ENCODE results near the gene TMEM258.

TMEM258 gene

GRCh38 chr11:61832754-61833153 lies 40.4 kb upstream of the TMEM258 start:
- TF ChIP-seq FOXK2 (IDR thresholded peaks at IDR 0.05) (no peak), FOXA1 (IDR thresholded peaks at IDR 0.05) (no peak), HDGF (IDR thresholded peaks at IDR 0.05; ENCODE audit: borderline replicate concordance) (no peak), ARNT (IDR thresholded peaks at IDR 0.05) (no peak), NFRKB (IDR thresholded peaks at IDR 0.05) (no peak), TARDBP (IDR thresholded peaks at IDR 0.05) (no peak), L3MBTL2 (conservative IDR thresholded peaks at IDR 0.05) (no peak), LEF1 (IDR thresholded peaks at IDR 0.05; ENCODE audit: borderline replicate concordance) (no peak), SP1 (IDR thresholded peaks at IDR 0.05) (no peak), BHLHE40 (IDR thresholded peaks at IDR 0.05; ENCODE audit: borderline replicate concordance) (no peak)
- TF ChIP-seq, protein P1, sequence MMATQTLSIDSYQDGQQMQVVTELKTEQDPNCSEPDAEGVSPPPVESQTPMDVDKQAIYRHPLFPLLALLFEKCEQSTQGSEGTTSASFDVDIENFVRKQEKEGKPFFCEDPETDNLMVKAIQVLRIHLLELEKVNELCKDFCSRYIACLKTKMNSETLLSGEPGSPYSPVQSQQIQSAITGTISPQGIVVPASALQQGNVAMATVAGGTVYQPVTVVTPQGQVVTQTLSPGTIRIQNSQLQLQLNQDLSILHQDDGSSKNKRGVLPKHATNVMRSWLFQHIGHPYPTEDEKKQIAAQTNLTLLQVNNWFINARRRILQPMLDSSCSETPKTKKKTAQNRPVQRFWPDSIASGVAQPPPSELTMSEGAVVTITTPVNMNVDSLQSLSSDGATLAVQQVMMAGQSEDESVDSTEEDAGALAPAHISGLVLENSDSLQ (IDR thresholded peaks at IDR 0.05) = no peak
- DNase-seq (ENCODE audit: extremely low spot score) = no peak
- ChIA-PET CTCF (no interaction called here), POLR2A (interaction anchor here (1.6 kb wide), 1 partner anchor 37 kb away, joined by 3 read pairs; no protein-coding TSS in a partner anchor)

DNA sequence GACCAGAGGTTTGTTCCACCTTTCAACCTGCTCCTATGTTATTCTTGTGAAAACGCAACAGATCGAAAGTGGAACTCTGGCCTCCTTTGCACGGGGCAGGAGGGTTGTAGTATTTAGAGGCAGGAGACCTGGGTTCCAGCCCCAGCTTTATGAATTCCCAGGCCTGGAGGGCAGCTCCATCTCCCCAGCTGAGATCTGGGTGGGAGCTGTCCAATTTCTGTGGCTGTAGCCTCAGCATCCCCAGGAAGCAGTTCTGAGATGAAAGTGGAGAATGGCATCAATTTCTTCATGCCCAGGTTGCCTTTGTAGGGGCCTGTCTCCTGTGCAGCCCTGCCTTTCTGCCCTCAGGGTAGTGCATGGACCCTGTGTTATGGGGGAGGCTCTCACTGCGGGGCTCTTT lies 39.8 kb upstream of the TMEM258 start:
- CTCF ChIA-PET = no interaction called here

GRCh38 chr11:61830237-61831105 lies 38.1 kb upstream of the TMEM258 start:
- no peak for TF ChIP-seq ARNT (IDR thresholded peaks at IDR 0.05)
- TF ChIP-seq CTBP1 (IDR thresholded peaks at IDR 0.05; ENCODE audit: borderline replicate concordance) = no peak
- TF ChIP-seq L3MBTL2 (conservative IDR thresholded peaks at IDR 0.05) = no peak
- no peak for TF ChIP-seq SP1 (IDR thresholded peaks at IDR 0.05)
- TF ChIP-seq ELF4 (IDR thresholded peaks at IDR 0.05) = no peak
- TF ChIP-seq BHLHE40 (IDR thresholded peaks at IDR 0.05; ENCODE audit: borderline replicate concordance) = no peak
- no peak for TF ChIP-seq SUZ12 (IDR thresholded peaks at IDR 0.05)
- TF ChIP-seq NFRKB (IDR thresholded peaks at IDR 0.05) = no peak
- TF ChIP-seq TARDBP (IDR thresholded peaks at IDR 0.05) = no peak
- TF ChIP-seq, protein P1 (IDR thresholded peaks at IDR 0.05) = no peak
- no peak for DNase-seq (ENCODE audit: extremely low spot score)
- CTCF ChIA-PET = no interaction called here
- POLR2A ChIA-PET = no interaction called here

More for the DNA sequence above, 39.8 kb upstream of the TMEM258 start:
- DNase-seq (ENCODE audit: extremely low spot score) = no peak
- TF ChIP-seq HDGF (IDR thresholded peaks at IDR 0.05; ENCODE audit: borderline replicate concordance) (no peak), FOXM1 (IDR thresholded peaks at IDR 0.05; ENCODE audit: borderline replicate concordance) (no peak), NFRKB (IDR thresholded peaks at IDR 0.05) (no peak), ZNF384 (IDR thresholded peaks at IDR 0.05) (no peak), FOXK2 (IDR thresholded peaks at IDR 0.05) (no peak), CTBP1 (IDR thresholded peaks at IDR 0.05; ENCODE audit: borderline replicate concordance) (no peak), SUZ12 (IDR thresholded peaks at IDR 0.05) (no peak), ELF4 (IDR thresholded peaks at IDR 0.05) (no peak), L3MBTL2 (conservative IDR thresholded peaks at IDR 0.05) (no peak), SP1 (IDR thresholded peaks at IDR 0.05) (no peak), LEF1 (IDR thresholded peaks at IDR 0.05; ENCODE audit: borderline replicate concordance) (no peak), ARNT (IDR thresholded peaks at IDR 0.05) (no peak), TARDBP (IDR thresholded peaks at IDR 0.05) (no peak), FOXA1 (IDR thresholded peaks at IDR 0.05) (no peak), BHLHE40 (IDR thresholded peaks at IDR 0.05; ENCODE audit: borderline replicate concordance) (no peak)
- TF ChIP-seq, protein P1 (IDR thresholded peaks at IDR 0.05) = no peak
- POLR2A ChIA-PET = no interaction called here

- TF ChIP-seq BHLHE40 (IDR thresholded peaks at IDR 0.05; ENCODE audit: borderline replicate concordance) = no peak
- no peak for TF ChIP-seq ARNT (IDR thresholded peaks at IDR 0.05)
- no peak for TF ChIP-seq SUZ12 (IDR thresholded peaks at IDR 0.05)
- TF ChIP-seq NFRKB (IDR thresholded peaks at IDR 0.05) = no peak
- no peak for TF ChIP-seq SP1 (IDR thresholded peaks at IDR 0.05)
- TF ChIP-seq HDGF (IDR thresholded peaks at IDR 0.05; ENCODE audit: borderline replicate concordance) = no peak
- no peak for TF ChIP-seq ZNF384 (IDR thresholded peaks at IDR 0.05)
- TF ChIP-seq, protein P1 (IDR thresholded peaks at IDR 0.05) = no peak
- no peak for TF ChIP-seq L3MBTL2 (conservative IDR thresholded peaks at IDR 0.05)
- no peak for TF ChIP-seq FOXK2 (IDR thresholded peaks at IDR 0.05)
- no peak for TF ChIP-seq CTBP1 (IDR thresholded peaks at IDR 0.05; ENCODE audit: borderline replicate concordance)
- TF ChIP-seq ELF4 (IDR thresholded peaks at IDR 0.05) = no peak
- no peak for TF ChIP-seq FOXM1 (IDR thresholded peaks at IDR 0.05; ENCODE audit: borderline replicate concordance)
- no peak for TF ChIP-seq TARDBP (IDR thresholded peaks at IDR 0.05)
- TF ChIP-seq LEF1 (IDR thresholded peaks at IDR 0.05; ENCODE audit: borderline replicate concordance) = no peak
- TF ChIP-seq FOXA1 (IDR thresholded peaks at IDR 0.05) = no peak
- ChIA-PET POLR2A (no interaction called here), CTCF (no interaction called here)
- no peak for DNase-seq (ENCODE audit: extremely low spot score)
These were observed 37.4 kb upstream of the TMEM258 start for GRCh38 chr11:61829806-61830205.

Data from HEK293T (cell line).